MM.1S (cell line): ENCODE data around the gene RABGEF1.

Source experiments
- CTCF ChIP-seq: fragments of 300-600 bp; sonication (generic); IDR thresholded peaks from 2 replicates; pipeline ENCODE4 v1.5.1; 2016; ENCODE audit warnings: antibody characterized with exemption, low read length, mixed read lengths
- EZH2 ChIP-seq: fragments of 300-600 bp; sonication (generic); optimal IDR thresholded peaks from 2 replicates; pipeline ENCODE3; 2017; ENCODE audit warnings: low read depth, mild to moderate bottlenecking, antibody characterized with exemption, low read length, mixed read lengths
- EZH2phosphoT487 ChIP-seq: fragments of 300-600 bp; sonication (generic); IDR thresholded peaks from 2 replicates; pipeline ENCODE4 v1.6.1; 2018; ENCODE audit warnings: antibody characterized with exemption, low read length

GRCh38 chr7:66839814-66840213 is 99.3 kb downstream of the RABGEF1 start:
- TF ChIP-seq EZH2 (no peak), CTCF (no peak), EZH2phosphoT487 (no peak)
